HuH-7 (cell line): ENCODE data around the gene PIP4K2B.
A peak's percentile ranks its signal among the peaks of the same experiment; 100 is the strongest.
"Not testable (repeated sequence)": the region's sequence is repeated elsewhere in the genome, so short reads cannot be mapped to it uniquely, and the experiment has no call there.

Experiments
- DNase-seq: peaks from one replicate; pipeline ENCODE4 v3.0.0; 2011; ENCODE audit warnings: low spot score

The PIP4K2B gene

GRCh38 chr17:38730526-38731379 lies 68.6 kb downstream of the PIP4K2B start:
- DNase-seq = peak; percentile 66

DNA sequence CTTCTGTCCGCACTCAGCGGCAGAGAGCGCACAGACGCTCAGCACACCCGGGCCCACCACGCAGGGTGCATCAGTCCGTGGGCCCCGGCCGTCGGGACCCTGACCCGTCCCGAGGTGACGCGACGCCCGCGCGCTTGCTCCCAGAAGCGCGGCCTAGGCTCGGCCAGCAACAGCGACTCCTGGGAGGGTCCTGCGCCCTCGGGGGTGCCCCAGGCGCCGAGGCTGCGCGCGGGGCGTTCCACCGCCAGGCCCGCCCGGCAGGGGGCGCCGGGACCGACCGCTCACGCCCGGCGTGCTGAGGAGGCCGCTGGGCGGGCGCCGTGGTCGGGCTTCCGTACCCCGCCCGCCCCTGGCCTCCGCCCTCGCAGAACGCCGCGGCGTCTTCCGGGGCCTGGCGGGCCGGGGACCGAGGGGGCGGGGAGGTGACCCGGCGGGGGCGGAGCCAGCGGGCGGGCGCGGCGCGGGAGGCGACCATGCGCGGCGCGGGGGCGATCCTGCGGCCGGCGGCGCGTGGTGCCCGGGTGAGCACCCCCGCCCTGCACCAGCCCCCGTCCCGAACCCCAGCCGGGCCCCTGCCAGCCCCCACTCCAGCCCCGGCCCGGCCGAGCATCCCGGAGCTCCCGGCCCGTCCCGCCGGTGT lies 69.3 kb downstream of the PIP4K2B start, which contains the start of gene CISD3:
Gene CISD3 (plus strand): TSS at position 456 of the 640 bp plus-strand sequence. CDS start 18 bp downstream, at position 474.
- DNase-seq = peak; percentile 85

- DNase-seq = no peak
Observed at GRCh38 chr17:38729368-38729885, 69.9 kb downstream of the PIP4K2B start.

DNA sequence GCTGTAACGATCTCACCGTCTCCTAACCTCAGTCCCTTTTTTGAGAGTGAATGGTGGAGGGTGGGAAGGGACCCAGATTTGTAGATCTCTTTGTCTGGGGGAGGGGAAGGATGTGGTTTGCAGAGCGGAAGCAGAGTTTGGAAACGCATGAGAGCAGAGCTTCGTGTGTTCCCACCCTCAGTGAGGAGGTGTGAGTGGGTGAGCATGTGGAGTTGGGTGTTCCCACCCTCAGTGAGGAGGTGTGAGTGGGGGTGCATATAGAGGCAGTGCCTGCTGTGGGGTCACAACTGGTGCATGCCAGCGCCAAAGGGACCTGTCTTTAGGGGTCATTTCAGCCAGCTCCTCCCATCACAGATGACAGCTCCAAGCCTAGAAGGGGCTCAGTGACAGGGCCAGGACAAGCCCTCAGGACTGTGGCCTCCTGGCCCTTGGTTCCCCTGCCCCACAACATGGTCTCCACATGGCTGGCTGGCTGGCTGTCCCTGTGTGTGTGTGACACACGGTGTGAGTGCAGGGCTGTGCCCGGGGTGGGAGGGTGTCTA lies 71.0 kb downstream of the PIP4K2B start:
- DNase-seq = no peak

GRCh38 chr17:38727736-38728135 lies 71.6 kb downstream of the PIP4K2B start:
- DNase-seq = no peak

GRCh38 chr17:38726145-38726544 lies 73.2 kb downstream of the PIP4K2B start:
- not testable (repeated sequence) for DNase-seq

- DNase-seq = no peak
Observed at GRCh38 chr17:38725066-38725465, 74.3 kb downstream of the PIP4K2B start.

- no peak for DNase-seq
Observed at GRCh38 chr17:38724337-38724988, 74.9 kb downstream of the PIP4K2B start.

DNA sequence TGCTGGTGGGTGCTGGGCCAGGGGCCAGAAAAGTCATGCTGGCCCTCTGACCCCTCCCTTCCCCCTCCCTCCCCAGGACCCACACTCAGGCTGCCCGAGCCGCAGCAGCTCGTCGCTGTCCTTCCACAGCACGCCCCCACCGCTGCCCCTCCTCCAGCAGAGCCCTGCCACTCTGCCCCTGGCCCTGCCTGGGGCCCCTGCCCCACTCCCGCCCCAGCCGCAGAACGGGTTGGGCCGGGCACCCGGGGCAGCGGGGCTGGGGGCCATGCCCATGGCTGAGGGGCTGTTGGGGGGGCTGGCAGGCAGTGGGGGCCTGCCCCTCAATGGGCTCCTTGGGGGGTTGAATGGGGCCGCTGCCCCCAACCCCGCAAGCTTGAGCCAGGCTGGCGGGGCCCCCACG lies 77.6 kb downstream of the PIP4K2B start:
- no peak for DNase-seq

DNA sequence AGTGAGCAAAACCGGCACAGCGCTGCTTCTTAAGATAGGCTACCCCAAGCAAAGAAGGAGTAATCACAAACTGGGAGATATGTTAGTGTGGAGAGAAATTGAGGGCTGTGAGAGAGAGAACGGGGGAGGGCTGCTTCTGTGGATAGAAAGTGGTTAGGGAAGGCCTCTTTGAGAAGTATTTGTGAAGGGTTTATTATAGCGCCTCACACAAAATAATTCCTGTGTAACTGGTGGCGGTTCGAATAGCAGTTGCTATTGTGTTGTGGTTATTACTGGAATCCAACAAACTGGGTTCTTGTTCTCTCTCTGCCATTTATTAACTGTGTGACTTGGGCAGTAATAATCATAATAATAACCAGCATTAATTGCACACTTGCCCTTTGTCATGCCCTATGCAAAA lies 78.4 kb downstream of the PIP4K2B start:
- DNase-seq = no peak

GRCh38 chr17:38719943-38720641 lies 79.3 kb downstream of the PIP4K2B start:
- DNase-seq = no peak

- no peak for DNase-seq
Observed at GRCh38 chr17:38719289-38719942, 79.9 kb downstream of the PIP4K2B start.

GRCh38 chr17:38717139-38717745 lies 82.1 kb downstream of the PIP4K2B start:
- DNase-seq = no peak

GRCh38 chr17:38716368-38717005 lies 82.9 kb downstream of the PIP4K2B start:
- no peak for DNase-seq
